GM12892 (cell line): ENCODE data around the gene FAM174C.

Experiments used
- POLR2A ChIP-seq: IDR thresholded peaks from 2 replicates; pipeline ENCODE4 v1.6.1; 2011; ENCODE audit warnings: low read depth, low read length, control low read depth
- POLR2AphosphoS5 ChIP-seq: IDR thresholded peaks from 2 replicates; pipeline ENCODE4 v1.6.1; 2011; ENCODE audit warnings: low read depth, low read length, control low read depth
- TAF1 ChIP-seq: IDR thresholded peaks from 2 replicates; pipeline ENCODE4 v1.6.1; 2011; ENCODE audit warnings: low read depth, mild to moderate bottlenecking, control low read depth, low read length, borderline replicate concordance

DNA sequence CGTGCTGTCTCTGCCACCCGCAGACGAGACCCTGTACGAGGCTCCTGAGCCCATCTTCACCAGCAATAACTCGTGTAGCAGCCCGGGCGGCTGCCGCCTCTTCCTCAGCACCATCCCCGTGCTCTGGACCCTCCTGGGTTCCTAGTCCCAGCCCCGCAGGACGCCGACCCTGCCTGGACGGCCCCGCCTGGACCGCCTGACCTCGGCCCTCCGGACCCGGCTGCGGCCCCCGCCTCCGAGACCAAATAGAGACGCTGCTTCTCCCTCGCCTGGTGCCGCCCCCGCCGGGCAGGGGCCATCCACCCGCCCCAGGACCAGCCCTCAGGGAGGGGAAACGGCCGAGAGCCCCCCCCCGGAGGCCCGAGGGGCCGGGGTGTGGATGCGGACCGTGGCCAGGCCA lies 24.5 kb downstream of the FAM174C start:
- no peak for TF ChIP-seq TAF1
- no peak for TF ChIP-seq POLR2A
- no peak for TF ChIP-seq POLR2AphosphoS5
